A673 (cell line): Measurements from ENCODE around the gene EFCAB5. TPM values are rescaled to one million over a fixed set of nuclear protein-coding genes. Genes with fewer than 3 reads are reported as not detected.

Experiments
- BruUV-seq: library from RNA; stranded (reverse); fragments of 400-500 nt; replicated peaks from 2 replicates; lab custom pipeline; 2021; lab: Mats Ljungman, UMichigan
- CTCF ChIA-PET: fragments of 300-600 bp; sonication (Branson Sonifier 250); formaldehyde crosslinking; loops from one replicate; lab custom pipeline; 2022; ENCODE audit warnings: antibody characterized with exemption; lab: Charles Lee
- POLR2A ChIA-PET: fragments of 300-600 bp; sonication (Branson Sonifier 250); formaldehyde crosslinking; loops from one replicate; lab custom pipeline; 2022; ENCODE audit warnings: antibody characterized with exemption; ENCODE audit not compliant: low non-redundant PET; lab: Charles Lee
- DNase-seq: peaks from one replicate; pipeline ENCODE4 v3.0.0-alpha.2; 2015; ENCODE audit warnings: low spot score
- H3K27ac ChIP-seq: fragments of 200-600 bp; sonication (generic); 2 replicates; pipeline ENCODE4 v1.5.1; 2016; ENCODE audit warnings: mixed run types, low read depth, mild to moderate bottlenecking, mixed read lengths, antibody characterized with exemption, low read length; ENCODE audit not compliant: poor library complexity, severe bottlenecking
- H3K27me3 ChIP-seq: fragments of 200-600 bp; sonication (generic); replicated peaks from 2 replicates; pipeline ENCODE4 v1.6.1; 2017; ENCODE audit warnings: mixed run types, low read depth, mild to moderate bottlenecking, mixed read lengths, antibody characterized with exemption, low read length; ENCODE audit not compliant: insufficient read depth, poor library complexity
- H3K36me3 ChIP-seq: fragments of 200-600 bp; sonication (generic); 2 replicates; pipeline ENCODE4 v1.6.1; 2016; ENCODE audit warnings: mixed run types, mild to moderate bottlenecking, mixed read lengths, antibody characterized with exemption, low read length; ENCODE audit not compliant: insufficient read depth, poor library complexity, severe bottlenecking
- H3K4me1 ChIP-seq: fragments of 200-600 bp; sonication (generic); 2 replicates; pipeline ENCODE4 v1.6.1; 2017; ENCODE audit warnings: mixed run types, mild to moderate bottlenecking, mixed read lengths, antibody characterized with exemption, low read length; ENCODE audit not compliant: insufficient read depth, poor library complexity, severe bottlenecking
- H3K4me3 ChIP-seq: fragments of 200-600 bp; sonication (generic); 2 replicates; pipeline ENCODE4 v1.5.1; 2016; ENCODE audit warnings: low read depth, mixed run types, mild to moderate bottlenecking, mixed read lengths, low read length; ENCODE audit not compliant: poor library complexity, severe bottlenecking
- H3K9me3 ChIP-seq: fragments of 200-600 bp; sonication (generic); 2 replicates; pipeline ENCODE4 v1.6.1; 2016; ENCODE audit warnings: mixed run types, low read depth, mild to moderate bottlenecking, mixed read lengths, antibody characterized with exemption, low read length; ENCODE audit not compliant: poor library complexity, severe bottlenecking
- EZH2 ChIP-seq: fragments of 200-600 bp; sonication (generic); IDR thresholded peaks from 2 replicates; pipeline ENCODE4 v1.6.1; 2017; ENCODE audit warnings: borderline replicate concordance, low read depth, mild to moderate bottlenecking, mixed read lengths, antibody characterized with exemption, low read length; ENCODE audit not compliant: poor library complexity, severe bottlenecking
- intact Hi-C: fragments of 100-400 bp; cut with micrococcal nuclease; formaldehyde crosslinking; loops from one replicate; pipeline ENCODE4 v1.10.0; 2022; ENCODE audit not compliant: unreplicated experiment
- total RNA-seq: library from RNA; stranded (reverse); gene quantifications from 2 replicates; pipeline ENCODE4 v1.2.3, GENCODE V29; 2021
- TF ChIP-seq, protein P1 (sequence below): fragments of 300-800, 200-600 bp; sonication (generic); conservative IDR thresholded peaks from 2 replicates; pipeline ENCODE4 v1.5.1; 2017; ENCODE audit warnings: low read depth, mild to moderate bottlenecking, antibody characterized with exemption, low read length, moderate library complexity, mixed read lengths

EFCAB5 gene
- total RNA-seq, 1 experiment from 2014 or later: 2.8 TPM

DNA sequence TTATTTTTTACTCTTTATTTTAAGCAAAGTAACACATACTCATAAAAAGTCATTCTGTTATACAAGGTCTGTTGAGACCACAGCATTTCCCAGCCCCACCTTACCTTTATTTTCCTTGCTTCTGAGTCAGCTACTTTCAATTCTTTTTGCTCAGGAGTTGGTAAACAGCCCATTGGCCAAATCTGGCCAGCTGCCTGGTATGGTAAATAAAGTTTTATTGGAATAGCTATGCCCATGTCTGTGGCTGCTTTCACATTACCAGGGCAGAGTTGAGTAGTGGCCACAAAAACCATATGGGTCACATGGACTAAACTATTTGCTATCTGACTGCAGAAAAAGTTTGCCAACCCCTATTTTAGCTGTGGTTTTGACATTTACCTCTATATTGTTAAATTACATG, 171.8 kb downstream of the EFCAB5 start:
- H3K36me3 ChIP-seq: no peaks in the 10 kb centered on the region
- ChIA-PET POLR2A (no interaction called here), CTCF (interaction anchor here (1.1 kb wide), 1 partner anchor 9 kb away, joined by 3 read pairs; no protein-coding TSS in a partner anchor)
- H3K9me3 ChIP-seq: no peaks in the 10 kb centered on the region
- TF ChIP-seq EZH2: no peak
- TF ChIP-seq, protein P1, sequence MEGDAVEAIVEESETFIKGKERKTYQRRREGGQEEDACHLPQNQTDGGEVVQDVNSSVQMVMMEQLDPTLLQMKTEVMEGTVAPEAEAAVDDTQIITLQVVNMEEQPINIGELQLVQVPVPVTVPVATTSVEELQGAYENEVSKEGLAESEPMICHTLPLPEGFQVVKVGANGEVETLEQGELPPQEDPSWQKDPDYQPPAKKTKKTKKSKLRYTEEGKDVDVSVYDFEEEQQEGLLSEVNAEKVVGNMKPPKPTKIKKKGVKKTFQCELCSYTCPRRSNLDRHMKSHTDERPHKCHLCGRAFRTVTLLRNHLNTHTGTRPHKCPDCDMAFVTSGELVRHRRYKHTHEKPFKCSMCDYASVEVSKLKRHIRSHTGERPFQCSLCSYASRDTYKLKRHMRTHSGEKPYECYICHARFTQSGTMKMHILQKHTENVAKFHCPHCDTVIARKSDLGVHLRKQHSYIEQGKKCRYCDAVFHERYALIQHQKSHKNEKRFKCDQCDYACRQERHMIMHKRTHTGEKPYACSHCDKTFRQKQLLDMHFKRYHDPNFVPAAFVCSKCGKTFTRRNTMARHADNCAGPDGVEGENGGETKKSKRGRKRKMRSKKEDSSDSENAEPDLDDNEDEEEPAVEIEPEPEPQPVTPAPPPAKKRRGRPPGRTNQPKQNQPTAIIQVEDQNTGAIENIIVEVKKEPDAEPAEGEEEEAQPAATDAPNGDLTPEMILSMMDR: no peak
- BruUV-seq: no TSS peak
- peak; percentile 56 for DNase-seq
- intact Hi-C loops: no loop called here
- H3K27me3 ChIP-seq: no peaks in the 10 kb centered on the region
- no peak overlapping the region for H3K27ac ChIP-seq
- H3K4me3 ChIP-seq: no peak overlapping the region
- H3K4me1 ChIP-seq: peaks cover 15% of the 10 kb centered on the region

DNA sequence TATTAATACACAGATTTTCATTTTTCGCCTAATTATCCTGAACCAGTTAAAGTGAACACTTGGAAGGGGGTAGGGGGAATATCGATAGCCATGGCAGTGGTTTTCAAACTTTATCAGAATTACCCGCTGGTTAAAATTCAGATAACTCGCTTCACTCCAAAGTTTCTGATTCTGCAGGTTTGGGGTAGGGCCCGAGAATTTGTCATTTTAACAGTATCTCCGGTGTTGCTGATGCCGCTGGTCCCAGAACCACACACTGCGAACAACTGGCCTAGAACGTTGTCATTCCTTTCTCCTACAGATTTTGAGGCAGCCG, 174.9 kb downstream of the EFCAB5 start:
- Histone ChIP-seq H3K4me3 (peak overlapping the region; percentile 78), H3K9me3 (no peaks in the 10 kb centered on the region), H3K27me3 (no peaks in the 10 kb centered on the region), H3K36me3 (peaks cover 22% of the 10 kb centered on the region), H3K27ac (peak overlapping the region; percentile 97), H3K4me1 (peaks cover 22% of the 10 kb centered on the region)
- no peak for TF ChIP-seq EZH2
- TF ChIP-seq, protein P1: no peak
- intact Hi-C loops: no loop called here
- ChIA-PET CTCF (no interaction called here), POLR2A (no interaction called here)
- DNase-seq: no peak
- BruUV-seq: no TSS peak

DNA sequence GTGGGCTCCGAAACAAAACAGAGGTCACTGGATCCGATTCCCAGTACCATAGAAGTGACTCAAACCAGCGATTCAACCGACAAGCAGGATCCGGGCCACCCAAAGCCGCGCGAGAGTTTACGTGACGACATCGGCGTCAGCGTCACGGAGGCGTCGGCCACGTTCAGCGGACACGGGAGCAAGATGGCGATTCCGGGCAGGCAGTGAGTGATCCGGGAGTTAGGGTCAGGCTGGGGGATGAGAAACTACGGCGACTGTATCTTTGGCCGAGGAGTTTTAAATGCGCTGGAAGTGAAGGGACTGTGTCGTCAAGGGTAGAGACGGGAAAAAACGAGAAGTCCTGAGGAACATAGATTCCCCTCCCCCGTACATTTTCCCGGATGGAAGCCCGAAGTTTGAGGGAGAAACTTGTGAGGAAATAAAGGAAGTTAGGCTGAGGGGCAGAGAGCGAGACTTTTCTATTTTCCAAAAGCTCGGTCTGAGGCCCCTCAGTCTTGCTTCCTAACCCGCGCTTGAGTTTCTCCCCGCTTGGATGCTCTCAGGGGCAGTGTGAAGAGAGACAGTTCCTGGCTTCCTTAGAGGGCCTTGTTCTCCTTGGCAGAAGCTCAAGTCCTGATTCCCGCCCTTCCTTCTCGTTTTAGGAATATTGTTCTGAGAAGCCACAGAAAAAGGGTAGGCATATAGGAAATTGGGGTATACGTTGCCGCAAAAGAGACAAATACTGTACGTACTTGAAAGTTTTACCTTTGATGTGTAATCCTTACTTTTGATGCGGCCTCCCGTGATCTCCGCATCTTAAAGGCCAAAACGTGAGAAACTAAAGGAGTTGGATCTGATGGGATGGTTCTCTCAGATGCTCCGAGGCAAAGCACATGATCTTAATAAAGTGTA, 175.5 kb downstream of the EFCAB5 start, which contains the start of gene NSRP1:
TSS of gene NSRP1 (plus strand) at position 156 of the 891 bp plus-strand sequence. CDS start at position 184, 28 bp downstream.
- TSS peak; percentile 54 for BruUV-seq

More for the DNA sequence above, 175.5 kb downstream of the EFCAB5 start, which contains the start of gene NSRP1:
- Histone ChIP-seq H3K27me3 (no peaks in the 10 kb centered on the region), H3K9me3 (no peaks in the 10 kb centered on the region), H3K4me3 (peak within 1 kb of the TSS; percentile 78), H3K36me3 (peaks cover 22% of the 10 kb centered on the region), H3K4me1 (peaks cover 22% of the 10 kb centered on the region), H3K27ac (peak within 1 kb of the TSS; percentile 97)
- POLR2A ChIA-PET: interaction anchor here (0.5 to 1.0 kb wide), 2 partner anchors 207 to 740 kb away, joined by 3 read pairs; no protein-coding TSS in a partner anchor
- TF ChIP-seq, protein P1: no peak
- TF ChIP-seq EZH2: no peak
- intact Hi-C loops: no loop called here
- peak; percentile 98 for DNase-seq
- CTCF ChIA-PET: interaction anchor here (0.6 kb wide), 1 partner anchor 16 kb away, joined by 3 read pairs; no protein-coding TSS in a partner anchor
